HG03039 (cell line): ENCODE measurements around the gene SASH1.

Source experiments
- ATAC-seq: cut with Tn5 transposase; IDR thresholded peaks from one replicate; pipeline ENCODE4 v1.9.1; 2021; ENCODE audit warnings: mild to moderate bottlenecking, moderate library complexity; ENCODE audit not compliant: unreplicated experiment

Gene SASH1

DNA sequence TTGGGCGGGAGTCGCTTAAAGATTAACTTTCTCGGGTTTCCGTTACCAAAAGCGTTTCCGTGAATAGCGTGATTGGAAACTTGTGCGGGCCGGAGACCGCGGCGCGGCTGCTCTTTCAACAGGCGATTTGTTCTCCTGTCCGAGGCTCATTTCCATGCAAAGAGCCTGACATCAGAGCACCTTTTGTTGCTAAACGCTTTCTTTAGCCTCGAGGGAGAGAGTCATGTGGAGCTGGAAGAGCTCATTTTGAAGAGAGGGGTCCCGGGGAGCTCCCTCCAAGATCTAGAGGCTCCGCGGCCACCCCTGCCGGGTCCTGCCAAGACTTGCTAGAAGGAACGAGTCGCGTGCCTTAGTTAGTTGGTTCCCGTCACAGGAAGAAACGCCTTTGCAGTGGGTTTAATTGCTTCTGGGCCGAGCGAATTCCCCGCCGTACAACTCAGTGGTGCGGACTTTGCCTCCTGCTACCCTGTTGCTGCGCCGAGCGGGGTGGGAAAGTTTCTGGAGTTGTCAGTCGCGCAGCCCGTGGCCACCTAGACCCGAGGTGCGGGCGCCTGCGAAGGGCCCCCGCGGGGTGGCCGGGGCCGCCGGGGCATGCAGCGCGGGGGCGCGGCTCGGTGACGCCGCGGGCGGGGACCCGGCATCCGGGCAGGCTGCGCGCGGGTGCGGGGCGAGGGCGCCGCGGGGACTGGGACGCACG lies at the start of gene SASH1:
Gene SASH1 (plus strand): TSS at position 489 of the 697 bp plus-strand sequence. CDS start 230 bp downstream, outside the sequence.
- ATAC-seq: peak; percentile 50

DNA sequence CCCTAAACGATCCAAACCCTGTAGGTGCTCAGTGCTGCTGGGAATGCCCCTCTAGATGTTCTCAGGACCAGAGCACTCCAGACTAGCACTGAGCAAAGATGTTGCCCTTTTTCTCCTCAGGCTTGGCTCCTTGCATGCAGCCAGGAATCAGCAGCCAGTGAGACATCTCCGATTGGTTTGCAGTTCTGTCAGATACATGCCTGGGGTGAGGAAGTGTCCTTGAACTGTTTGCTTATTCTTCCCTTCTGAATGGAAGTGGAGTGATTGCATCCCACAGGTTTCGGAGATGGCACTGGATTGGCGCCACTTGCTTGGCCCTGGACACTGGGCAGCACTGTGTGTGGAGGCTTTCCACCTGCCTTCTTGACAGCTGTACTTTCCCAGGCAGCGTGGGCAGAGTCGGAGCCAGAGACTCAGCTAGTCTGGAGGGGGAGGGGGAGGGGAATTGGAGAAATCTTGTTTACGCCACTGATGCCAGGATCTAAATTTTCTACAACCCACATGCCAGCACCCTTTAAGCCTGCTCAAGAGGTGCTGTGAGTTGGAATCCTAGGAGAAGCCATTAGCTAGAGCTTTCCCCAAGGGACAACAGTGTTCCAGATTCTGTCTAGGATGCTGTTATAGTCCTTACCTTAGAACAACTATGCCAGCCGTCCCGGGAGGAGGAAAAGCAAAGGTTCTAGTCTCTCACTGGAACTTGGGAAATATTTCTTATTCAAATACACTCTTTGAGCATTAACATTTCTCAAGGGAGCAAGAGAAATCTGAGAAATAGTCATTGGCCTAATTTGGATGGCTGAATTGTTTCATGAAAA lies 49.2 kb upstream of the SASH1 start:
- ATAC-seq: no peak

DNA sequence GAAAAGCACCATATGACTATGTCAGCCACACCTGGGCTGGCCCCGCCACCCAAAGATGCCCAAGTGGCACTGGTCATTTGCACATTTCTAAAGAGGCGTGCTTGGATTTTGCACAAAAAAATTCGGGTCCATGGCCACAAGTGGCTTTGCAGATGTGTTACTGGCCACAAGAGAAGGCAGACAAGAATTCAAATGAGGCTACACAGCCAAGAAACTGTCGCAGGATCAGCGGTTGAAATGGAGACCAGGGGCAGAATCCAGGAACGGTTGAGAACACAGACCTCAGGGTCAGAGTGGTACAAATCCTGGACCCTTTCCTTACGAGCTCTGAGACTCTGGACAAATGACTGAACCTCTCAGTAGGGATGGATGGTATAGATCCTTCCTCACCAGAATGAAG lies 48.6 kb upstream of the SASH1 start:
- ATAC-seq: no peak

DNA sequence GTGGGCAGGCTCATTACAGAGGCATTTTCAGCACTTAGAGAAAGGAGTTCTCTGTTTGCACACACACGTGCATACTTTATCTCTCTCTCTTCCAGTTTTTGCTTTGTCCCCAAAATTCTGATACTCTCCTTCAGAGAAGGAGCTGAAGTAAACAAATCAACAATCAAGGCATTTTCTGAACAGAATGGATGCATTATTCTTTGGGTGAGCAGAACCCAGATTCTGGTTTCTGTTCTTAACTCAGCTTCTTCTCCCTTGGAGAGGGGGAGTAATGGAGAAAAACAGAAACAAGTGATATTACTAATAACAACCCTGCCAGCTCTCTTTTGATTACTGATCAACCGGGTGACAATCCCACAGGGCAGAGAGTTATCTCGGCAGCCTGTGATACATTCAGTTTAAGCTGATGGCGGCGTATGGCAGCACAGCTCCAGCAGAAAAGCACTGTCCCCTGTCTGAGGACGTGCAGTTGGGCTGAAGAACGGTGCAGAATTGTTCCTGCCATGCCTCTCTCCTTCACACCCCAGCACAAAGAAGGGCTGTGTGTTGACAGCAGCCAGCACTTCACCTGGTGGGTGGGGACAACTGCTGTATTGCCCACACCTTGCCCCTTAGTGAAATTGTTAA lies 47.3 kb upstream of the SASH1 start:
- ATAC-seq: no peak

DNA sequence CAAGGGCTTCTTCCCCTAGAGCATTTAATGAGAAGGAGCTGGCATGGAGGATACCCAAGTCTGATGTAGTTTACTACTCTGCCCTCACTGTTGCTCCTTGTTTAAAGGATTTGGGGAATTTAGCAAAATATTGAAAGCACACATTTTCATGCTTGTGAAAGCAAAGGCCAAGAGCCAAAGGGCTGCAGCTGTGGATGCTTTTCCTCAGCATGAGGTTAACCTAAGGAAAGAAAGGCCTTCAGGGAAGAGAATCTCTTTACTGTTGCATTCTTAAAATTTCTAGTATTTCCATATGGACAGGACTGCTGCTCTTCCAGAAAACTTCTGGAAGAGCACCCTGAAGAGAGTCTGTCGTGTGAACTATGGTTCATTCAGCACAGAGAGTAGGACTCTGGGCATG lies 45.9 kb upstream of the SASH1 start:
- ATAC-seq: no peak

DNA sequence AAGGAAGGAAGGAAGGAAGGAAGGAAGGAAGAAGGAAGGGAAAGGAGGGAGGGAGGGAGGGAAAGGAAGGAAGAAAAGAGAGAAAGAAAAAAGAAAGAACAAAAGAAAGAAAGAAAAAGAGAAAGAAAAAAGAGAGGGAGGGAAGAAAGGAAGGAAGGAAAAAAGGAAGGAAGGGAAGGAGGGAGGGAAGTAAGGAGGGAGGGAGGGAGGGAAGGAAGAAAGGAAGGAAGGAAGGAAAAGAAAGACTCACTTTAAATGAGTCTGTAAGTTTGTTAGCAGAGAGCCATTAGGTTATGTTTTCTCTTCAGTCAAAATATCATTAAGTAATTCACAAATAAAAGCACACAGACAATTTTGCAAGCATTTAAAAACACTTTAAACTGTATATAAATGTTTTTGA lies 44.0 kb upstream of the SASH1 start:
- no peak for ATAC-seq

DNA sequence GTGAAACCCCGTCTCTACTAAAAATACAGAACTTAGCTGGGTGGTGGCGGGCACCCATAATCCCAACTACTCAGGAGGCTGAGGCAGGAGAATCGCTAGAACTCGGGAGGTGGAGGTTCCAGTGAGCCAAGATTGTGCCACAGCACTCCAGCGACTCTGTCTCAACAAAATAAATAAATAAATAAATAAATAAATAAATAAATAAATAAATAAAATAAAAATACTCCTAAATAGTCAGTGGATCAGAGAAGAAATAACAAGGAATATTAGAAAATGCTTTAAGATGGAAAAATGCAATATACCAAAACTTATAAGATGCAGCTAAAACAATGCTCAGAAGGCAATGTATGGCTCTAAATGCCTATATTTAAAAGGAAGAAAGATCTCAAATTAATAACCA lies 39.0 kb upstream of the SASH1 start:
- ATAC-seq: no peak

DNA sequence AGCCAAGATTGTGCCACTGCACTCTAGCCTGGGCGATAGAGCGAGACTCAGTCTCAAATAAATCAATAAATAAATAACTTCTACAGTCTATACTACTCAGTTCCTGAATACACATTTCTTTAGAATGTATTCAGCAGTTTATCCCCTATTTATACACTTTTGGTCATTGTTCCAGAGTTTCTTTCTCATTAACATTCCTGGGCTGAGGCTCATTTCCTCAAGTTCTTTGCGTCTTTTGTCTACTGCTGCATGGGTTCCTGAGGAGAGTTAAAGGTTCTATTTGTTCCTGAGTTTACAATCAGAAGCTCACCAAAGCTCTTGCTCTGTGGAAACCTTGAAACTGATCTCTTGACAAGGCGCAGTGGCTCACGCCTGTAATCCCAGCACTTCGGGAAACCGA lies 37.7 kb upstream of the SASH1 start:
- ATAC-seq: no peak

DNA sequence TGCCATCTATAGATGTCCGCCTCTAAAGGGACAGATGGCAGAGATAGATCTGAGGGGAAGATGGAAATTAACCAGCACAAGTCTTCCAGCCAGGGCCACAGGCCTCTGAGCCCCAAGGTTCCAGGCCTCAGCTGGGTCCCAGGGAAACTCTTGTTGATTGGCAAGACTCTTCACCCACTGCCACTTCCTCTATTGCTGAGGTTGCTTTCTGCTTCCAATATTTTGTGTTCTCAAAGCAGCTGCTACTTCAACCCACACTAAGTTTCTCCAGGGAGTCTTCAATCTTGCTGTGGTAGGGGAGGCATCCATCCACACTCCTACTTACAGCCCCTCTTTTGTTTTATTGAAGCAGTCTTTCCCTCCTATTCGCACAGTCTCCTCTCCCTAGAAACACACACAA lies 36.4 kb upstream of the SASH1 start:
- no peak for ATAC-seq

DNA sequence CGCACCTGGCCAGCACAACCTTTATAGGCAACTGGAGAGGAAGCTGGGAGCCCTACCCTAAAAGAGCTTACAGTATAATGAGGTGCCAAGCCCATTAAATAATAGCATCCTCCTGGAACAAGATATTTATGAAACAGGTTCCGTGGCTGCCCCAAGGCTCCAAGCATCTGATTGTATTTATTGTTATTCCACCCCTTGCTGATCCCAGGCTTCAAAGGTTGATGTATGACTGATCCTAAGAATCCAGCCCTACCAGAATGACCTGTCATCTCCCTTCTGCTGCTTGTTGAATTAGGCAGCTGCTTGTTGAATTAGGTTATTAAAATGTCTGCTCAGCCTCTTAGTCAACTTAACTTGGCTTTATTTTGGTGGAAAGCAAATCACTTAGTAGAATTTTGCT lies 35.2 kb upstream of the SASH1 start:
- ATAC-seq: no peak

DNA sequence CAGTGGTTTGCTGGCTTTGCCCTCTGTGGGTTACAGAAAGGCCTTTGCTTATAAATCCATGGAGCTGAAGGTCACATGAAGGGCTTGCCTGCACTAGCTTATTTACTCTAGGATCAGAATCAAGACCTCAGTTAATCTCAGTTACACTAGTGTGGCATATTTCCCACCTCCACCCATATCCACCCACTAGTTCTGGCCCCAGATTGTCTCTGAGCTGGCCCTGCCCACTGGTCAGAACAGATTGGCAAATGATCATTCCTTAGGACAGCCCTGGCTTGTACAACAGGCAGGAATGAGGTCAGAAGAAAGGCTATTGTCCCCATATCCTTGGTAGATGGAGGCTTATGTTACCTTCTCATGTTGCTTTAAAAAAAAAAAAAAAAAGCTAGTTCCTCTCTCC lies 33.3 kb upstream of the SASH1 start:
- ATAC-seq: no peak

DNA sequence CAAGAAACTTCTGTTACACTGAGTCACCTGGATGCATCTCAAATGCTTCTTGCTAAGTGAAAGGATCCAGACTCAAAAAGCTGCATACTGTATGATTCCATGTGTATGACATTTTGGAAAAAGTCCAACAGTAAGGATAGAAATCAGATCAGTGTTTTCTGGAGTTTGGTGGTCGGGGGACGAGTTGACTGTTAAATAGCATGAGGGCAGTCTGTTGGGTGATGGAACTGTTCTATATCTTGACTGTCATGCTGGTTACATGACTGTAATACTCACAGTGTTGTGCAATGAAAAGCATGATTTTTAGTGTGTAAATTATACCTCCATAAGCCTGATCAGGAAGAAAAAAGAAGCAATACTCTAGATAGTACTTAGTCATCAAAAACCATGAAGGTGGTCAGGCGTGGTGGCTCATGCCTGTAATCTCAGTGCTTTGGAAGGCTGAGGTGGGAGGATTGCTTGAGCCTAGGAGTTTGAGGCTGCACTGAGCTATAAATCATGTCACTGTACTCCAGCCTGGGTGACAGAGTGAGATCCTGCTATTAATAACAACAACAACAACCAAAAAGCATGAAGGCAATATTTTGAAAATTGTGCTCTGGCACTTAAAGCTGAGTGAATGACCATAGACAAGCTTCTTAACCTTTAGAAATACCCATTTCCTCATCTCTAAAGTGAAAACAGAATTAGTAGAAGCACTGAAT lies 30.5 kb upstream of the SASH1 start:
- no peak for ATAC-seq

DNA sequence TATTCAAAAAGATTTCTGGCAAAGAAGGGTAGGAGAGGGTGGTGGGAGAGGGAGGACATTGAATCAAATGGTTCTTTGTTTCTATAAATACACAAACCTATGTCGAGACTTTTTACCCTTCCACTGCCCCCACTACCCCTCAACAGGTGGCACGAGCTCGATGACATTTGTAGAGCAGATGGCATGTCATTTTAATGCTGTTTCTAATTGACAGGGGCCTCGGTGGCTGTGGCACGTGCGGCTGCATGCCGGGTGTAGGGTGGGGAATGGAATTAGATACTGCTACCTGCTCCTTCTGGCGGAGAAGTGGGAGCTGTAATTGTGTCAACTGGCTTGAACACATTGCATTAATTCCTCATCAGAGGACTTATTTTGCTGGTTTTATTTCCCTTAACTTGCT lies 29.1 kb upstream of the SASH1 start:
- ATAC-seq: no peak

DNA sequence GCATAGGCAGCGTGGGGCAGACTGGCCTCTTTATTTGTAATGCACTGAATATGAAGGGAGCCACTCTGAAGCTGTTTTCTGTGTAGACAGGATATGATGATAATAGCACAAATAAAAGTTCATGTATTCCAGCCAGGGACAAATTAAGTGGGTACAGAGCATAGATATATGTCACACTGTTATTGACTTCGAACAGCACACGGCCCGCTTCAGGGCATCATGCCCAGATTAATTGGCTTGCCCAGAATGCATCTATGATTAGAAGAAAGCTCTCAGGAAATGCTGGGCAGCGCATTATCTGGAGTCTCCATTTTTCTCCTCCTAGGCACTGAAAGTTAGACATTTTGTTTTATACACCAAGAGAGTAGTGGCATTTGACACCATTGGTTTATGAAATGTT lies 26.3 kb upstream of the SASH1 start:
- no peak for ATAC-seq

DNA sequence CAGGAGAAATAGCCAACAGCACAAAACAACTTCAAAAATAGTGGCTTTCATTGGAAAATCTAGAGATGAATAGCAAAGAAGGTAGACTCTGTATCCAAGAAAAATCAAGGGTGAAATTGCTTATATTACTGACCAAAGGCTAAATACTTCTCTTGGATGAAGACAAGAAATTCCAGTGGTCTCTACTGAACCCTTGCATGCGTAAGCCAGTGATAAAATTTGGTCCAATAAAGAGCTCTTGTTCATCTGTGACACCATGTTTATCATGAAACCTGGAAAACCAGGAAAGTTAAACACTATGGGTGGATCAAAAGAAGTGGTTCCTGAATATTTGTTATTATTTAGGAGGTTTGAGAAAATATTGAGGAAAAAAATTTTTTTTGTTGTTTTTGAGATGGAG lies 25.6 kb upstream of the SASH1 start:
- no peak for ATAC-seq

DNA sequence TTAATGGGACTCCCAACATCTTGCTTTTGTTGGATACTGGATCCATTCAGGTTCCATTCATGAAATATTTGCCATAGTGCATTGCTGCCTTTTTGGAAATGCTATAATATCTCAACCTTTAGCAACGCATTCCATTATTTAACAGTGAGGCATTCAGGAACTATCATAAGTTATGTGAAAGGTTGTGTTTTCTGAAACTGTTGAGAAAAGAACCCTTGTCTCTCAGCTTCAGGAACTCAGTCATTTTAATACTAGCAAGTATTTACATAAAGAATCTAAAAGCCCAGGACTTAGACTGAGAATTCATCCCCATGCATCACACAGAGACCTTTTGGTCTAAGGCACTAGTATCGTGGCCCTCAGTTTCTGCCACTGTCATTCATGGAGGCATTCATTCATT lies 24.9 kb upstream of the SASH1 start:
- ATAC-seq: no peak

DNA sequence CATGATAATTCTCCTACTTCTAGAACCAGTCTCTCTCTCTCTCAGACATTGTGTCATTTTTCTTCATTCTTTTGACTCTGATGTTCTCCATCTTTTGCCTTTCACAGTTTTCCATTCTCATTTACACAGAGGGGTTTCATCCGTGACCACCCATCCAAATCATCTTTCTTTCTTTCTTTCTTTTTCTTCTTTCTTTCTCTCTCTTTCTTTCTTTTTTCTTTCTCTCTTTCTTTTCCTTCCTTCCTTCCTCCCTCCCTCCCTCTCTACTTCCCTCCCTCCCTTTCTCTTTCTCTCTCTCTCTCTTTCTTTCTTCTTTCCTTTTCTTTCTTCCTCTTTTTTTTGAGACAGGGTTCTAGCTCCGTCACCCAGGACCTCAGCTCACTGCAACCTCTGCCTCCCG lies 19.9 kb upstream of the SASH1 start:
- ATAC-seq: no peak

DNA sequence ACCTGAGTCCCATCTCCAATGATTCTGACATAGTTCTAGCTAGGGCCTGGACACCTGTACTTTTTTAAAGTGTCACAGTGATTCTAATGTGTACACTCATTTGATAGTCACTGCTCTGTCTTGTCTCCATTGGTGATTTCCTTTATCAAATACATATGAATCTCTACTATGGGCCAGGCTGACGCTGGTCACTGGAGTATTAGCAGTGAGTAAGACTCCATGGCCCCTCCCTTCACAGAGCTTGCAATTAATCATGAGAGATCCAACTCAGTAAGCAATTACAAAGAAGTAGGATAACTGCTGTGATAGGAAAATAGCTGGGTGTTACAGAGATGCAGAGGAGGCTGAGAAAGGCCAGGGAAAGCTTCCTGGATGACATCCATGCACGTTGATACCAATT lies 19.3 kb upstream of the SASH1 start:
- no peak for ATAC-seq

DNA sequence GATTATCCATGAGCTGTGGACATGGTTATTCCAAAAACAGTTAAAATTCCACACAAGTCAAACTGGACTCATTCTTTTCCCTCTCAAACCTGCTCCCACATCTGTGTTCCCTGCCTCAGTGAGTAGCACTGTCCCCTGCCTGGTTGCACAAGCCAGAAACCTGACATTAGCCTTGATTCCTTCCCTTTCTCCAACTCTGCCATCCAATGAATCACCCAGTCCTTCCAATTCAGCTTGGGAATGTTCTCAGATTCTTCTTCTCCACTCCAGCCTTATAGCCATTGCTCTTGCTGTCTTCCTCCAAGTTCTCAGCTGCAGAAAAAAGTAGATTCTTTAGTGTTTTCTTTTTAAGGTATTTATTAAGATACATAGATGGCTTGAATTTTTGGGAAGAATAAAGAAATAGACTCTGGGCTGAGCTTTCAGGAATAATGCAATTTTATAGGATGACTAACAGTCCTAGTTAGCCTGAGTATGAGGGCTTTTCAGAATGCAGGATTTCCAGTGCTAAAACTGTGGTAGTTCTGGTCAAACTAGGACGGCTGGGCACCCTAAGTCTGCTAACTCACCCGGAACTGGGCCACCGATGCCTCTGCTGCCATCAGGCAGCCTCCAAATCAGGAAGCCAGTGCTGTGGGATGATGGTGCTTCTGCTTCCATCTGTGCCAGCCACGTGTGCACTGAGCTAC lies 18.2 kb upstream of the SASH1 start:
- no peak for ATAC-seq

DNA sequence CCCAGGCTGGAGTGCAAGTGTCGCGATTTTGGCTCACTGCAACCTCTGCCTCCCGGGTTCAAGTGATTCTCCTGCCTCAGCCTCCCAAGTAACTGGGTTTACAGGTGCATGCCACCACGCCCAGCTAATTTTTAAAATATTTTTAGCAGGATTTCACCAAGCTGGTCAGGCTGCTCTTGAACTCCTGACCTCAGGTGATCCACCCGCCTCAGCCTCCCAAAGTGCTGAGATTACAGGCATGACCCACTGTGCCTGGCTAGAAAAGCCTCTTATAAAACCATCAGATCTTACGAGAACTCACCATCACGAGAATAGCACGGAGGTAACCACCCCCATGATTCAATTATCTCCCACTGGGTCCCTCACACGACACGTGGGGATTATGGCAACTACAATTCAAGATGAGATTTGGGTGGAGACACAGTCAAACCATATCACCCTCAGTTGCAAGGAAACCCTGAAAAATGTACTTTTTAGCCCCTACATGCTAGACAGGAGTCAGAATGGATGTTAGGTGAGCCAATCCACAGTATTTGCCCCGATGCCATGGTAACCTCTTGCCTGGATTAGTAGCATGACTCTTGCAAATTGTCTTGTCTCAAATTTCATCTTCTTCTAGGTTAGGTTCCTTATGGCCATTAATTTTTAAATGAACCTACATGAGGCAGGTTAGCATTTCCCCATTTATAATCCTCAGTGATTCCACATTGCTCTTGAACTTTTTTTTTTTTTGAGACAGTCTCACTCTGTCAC lies 17.1 kb upstream of the SASH1 start:
- no peak for ATAC-seq
